Common myeloid progenitor, CD34-positive (primary cell): ENCODE measurements around the gene PACS1.
A peak's percentile ranks its signal among the peaks of the same experiment; 100 is the strongest.

Experiments
- CTCF ChIA-PET: fragments of 350-600 bp; sonication (Branson Sonifier 250); formaldehyde crosslinking; loops from one replicate; lab custom pipeline; 2021; ENCODE audit warnings: antibody characterized with exemption; lab: Charles Lee
- POLR2A ChIA-PET: fragments of 350-600 bp; sonication (Branson Sonifier 250); formaldehyde crosslinking; loops from one replicate; lab custom pipeline; 2021; ENCODE audit warnings: antibody characterized with exemption; lab: Charles Lee
- DNase-seq, 3 donors: peaks; one replicate each; pipeline versions ENCODE4 v3.0.0 to v3.0.0-alpha.2; 2013
- H3K27ac ChIP-seq, 2 experiments: 1 replicate in 1 of 2; 2 replicates in 1 of 2; pipeline ENCODE4 v1.7.0; 2013; ENCODE audit warnings: inconsistent platforms in 2 of 2, low read length in 2 of 2, mild to moderate bottlenecking in 2 of 2, low read depth in 1 of 2, moderate library complexity in 1 of 2; ENCODE audit not compliant: severe bottlenecking in 2 of 2, insufficient read depth in 1 of 2, poor library complexity in 1 of 2
- H3K27me3 ChIP-seq, 5 experiments: replicated peaks in 2 of 5; 1 replicate in 3 of 5; 2 replicates in 2 of 5; pipeline versions ENCODE4 v1.6.1 to v1.7.0; 2013; ENCODE audit warnings: low read length in 4 of 5, mild to moderate bottlenecking in 2 of 5, moderate library complexity in 2 of 5, inconsistent platforms in 1 of 5; ENCODE audit not compliant: insufficient read depth in 5 of 5, control insufficient read depth in 4 of 5
- H3K36me3 ChIP-seq, 4 experiments: 1 replicate in 2 of 4; 2 replicates in 2 of 4; pipeline versions ENCODE4 v1.6.1 to v1.7.0; 2013; ENCODE audit warnings: low read length in 3 of 4, control low read depth in 1 of 4, mild to moderate bottlenecking in 1 of 4; ENCODE audit not compliant: control insufficient read depth in 4 of 4, insufficient read depth in 4 of 4
- H3K4me1 ChIP-seq, 4 experiments: 1 replicate in 3 of 4; 2 replicates in 1 of 4; pipeline versions ENCODE4 v1.6.1 to v1.7.1; 2013; ENCODE audit warnings: low read length in 3 of 4, mild to moderate bottlenecking in 3 of 4, control low read depth in 1 of 4, inconsistent platforms in 1 of 4, moderate library complexity in 1 of 4; ENCODE audit not compliant: control insufficient read depth in 4 of 4, insufficient read depth in 4 of 4; ENCODE audit errors: control extremely low read depth in 1 of 4
- H3K4me3 ChIP-seq, 7 experiments: 1 replicate in 4 of 7; 2 replicates in 3 of 7; pipeline versions ENCODE4 v1.5.1 to v1.7.0; 2013; ENCODE audit warnings: mild to moderate bottlenecking in 7 of 7, low read length in 6 of 7, moderate library complexity in 6 of 7, inconsistent platforms in 2 of 7, low read depth in 2 of 7, control low read depth in 1 of 7; ENCODE audit not compliant: insufficient read depth in 4 of 7, control insufficient read depth in 1 of 7; ENCODE audit errors: extremely low read depth in 1 of 7
- H3K9me3 ChIP-seq, 5 experiments: 1 replicate in 4 of 5; 2 replicates in 1 of 5; pipeline versions ENCODE4 v1.6.1 to v1.7.1; 2013; ENCODE audit warnings: low read length in 4 of 5, mild to moderate bottlenecking in 2 of 5, inconsistent platforms in 1 of 5, low read depth in 1 of 5, moderate library complexity in 1 of 5; ENCODE audit not compliant: control insufficient read depth in 4 of 5, insufficient read depth in 2 of 5; ENCODE audit errors: control extremely low read depth in 1 of 5
- WGBS: methylation state at CpG from one replicate; pipeline ENCODE4 v1.1.5; 2013; ENCODE audit not compliant: insufficient coverage; 5-methylcytosine and 5-hydroxymethylcytosine counted together

The PACS1 gene

GRCh38 chr11:66221726-66222236, 151.7 kb downstream of the PACS1 start:
- no peaks in the 10 kb centered on the region for H3K27me3 ChIP-seq
- H3K4me3 ChIP-seq, result no peak overlapping the region
- H3K36me3 ChIP-seq, result peaks cover 11 to 70% (median 35%) of the 10 kb centered on the region in 4 experiments
- no peaks in the 10 kb centered on the region for H3K9me3 ChIP-seq
- peak overlapping the region in 1 of 2 experiments; percentile 63 for H3K27ac ChIP-seq
- peaks cover 0 to 8% (median 2%) of the 10 kb centered on the region in 4 experiments for H3K4me1 ChIP-seq
- 99% methylated on average over 6 of the region's 9 CpGs for WGBS
- peak in 2 of 3 donors; percentile 7 for DNase-seq
- CTCF ChIA-PET, result interaction anchor here (0.7 to 8.0 kb wide), 9 partner anchors 8 to 153 kb away, joined by 3 to 100 read pairs (median 4); partner anchors contain the start of gene YIF1A
- POLR2A ChIA-PET, result interaction anchor here (0.5 kb wide), 2 partner anchors 233 to 367 kb away, joined by 3 to 4 read pairs; no protein-coding TSS in a partner anchor

DNA sequence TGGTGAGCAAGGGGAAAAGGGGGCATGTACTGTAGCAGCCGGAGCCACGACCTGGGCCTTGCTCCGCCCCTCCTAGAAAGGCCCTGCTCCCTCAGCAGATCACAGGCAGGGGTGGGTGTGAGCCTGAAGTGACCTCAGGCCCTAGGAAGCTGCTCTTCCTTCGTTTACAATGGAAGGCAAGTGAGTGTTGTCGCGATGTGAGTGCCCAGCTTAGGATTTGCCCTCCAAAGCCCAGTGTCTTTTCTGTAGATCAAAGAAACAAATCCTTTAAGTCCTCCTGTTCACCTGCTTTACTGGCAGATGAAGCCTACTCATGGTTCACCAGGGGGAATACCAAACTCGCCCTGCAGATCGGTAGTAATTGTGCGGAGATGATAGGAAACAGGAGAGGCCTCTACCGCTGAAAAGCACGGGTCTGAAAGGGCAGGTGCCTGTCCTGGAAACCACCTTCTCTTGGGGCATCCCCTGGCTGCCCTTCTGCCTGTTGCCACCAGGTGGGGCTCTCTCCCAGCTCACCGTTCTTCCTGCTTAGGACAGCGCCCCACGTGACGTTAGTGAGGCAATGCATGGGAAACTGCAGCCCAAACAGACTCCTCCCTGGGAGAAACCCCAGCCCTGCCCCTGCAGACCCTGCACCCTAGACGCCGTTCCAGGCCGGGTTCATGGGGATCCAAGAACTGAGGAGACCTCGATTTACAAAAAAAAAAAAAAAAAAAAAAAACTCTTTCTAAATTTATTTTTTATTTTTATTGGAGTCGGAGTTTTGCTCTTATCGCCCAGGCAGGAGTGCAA, 152.5 kb downstream of the PACS1 start:
- DNase-seq, result peak; percentile 91 to 98 (median 96)
- peaks cover 0 to 8% (median 2%) of the 10 kb centered on the region in 4 experiments for H3K4me1 ChIP-seq
- no peaks in the 10 kb centered on the region for H3K27me3 ChIP-seq
- ChIA-PET POLR2A (interaction anchor here (0.8 kb wide), 1 partner anchor 14 kb away, joined by 3 read pairs; no protein-coding TSS in a partner anchor), CTCF (interaction anchor here (0.6 to 8.0 kb wide), 12 partner anchors 9 to 154 kb away, joined by 3 to 100 read pairs (median 4); partner anchors contain the start of gene YIF1A)
- H3K36me3 ChIP-seq, result peaks cover 6 to 69% (median 36%) of the 10 kb centered on the region in 4 experiments
- H3K27ac ChIP-seq, result peak overlapping the region; percentile 63 to 64
- WGBS, result 37% methylated on average over 13 of the region's 21 CpGs
- no peaks in the 10 kb centered on the region for H3K9me3 ChIP-seq
- no peak overlapping the region for H3K4me3 ChIP-seq

DNA sequence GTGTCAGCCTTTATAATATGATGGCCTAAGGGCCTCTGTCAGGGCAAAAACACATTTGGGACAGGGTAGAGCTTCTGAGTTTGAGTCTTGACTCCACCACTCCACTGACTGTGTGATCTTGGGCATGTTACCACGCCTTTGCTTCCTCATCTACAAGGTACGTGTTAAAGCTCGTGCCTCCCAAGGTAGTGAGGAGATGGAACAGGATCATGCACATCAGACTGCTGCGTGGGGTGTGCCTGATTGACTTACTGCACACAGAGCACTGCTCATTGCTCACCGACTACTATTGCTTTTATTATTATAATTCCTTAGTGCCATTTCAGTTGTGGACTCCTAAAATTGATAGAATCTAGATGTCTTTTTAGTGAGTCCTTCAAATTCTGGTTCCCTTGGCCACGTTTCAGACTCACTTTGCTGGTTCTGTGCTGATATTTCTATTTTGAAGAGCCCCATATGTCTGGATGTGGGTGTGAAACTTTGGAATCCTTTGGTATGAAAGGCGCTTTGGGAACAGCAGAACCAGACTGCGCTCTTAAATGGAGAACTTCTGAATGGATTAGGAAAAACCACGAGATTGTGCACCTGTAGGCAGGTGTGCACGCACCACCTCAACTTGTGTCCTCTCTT, 154.3 kb downstream of the PACS1 start:
- WGBS, result 100% methylated on average over 8 of the region's 10 CpGs
- no peak overlapping the region for H3K27ac ChIP-seq
- H3K4me3 ChIP-seq, result no peak overlapping the region
- peaks cover 0 to 2% (median 0%) of the 10 kb centered on the region in 4 experiments for H3K4me1 ChIP-seq
- H3K9me3 ChIP-seq, result no peaks in the 10 kb centered on the region
- POLR2A ChIA-PET, result no interaction called here
- no peak for DNase-seq
- H3K36me3 ChIP-seq, result peaks cover 10 to 66% (median 30%) of the 10 kb centered on the region in 4 experiments
- CTCF ChIA-PET, result interaction anchor here (1.3 to 8.0 kb wide), 3 partner anchors 13 to 60 kb away, joined by 5 to 100 read pairs (median 5); partner anchors contain the start of gene YIF1A
- H3K27me3 ChIP-seq, result no peaks in the 10 kb centered on the region

GRCh38 chr11:66225066-66225465, 155.0 kb downstream of the PACS1 start:
- CTCF ChIA-PET, result interaction anchor here (0.7 to 8.0 kb wide), 5 partner anchors 12 to 59 kb away, joined by 3 to 100 read pairs (median 5); partner anchors contain the start of gene YIF1A
- Histone ChIP-seq H3K27me3 (no peaks in the 10 kb centered on the region), H3K9me3 (no peaks in the 10 kb centered on the region), H3K4me3 (no peak overlapping the region), H3K36me3 (peaks cover 10 to 61% (median 26%) of the 10 kb centered on the region in 4 experiments), H3K27ac (no peak overlapping the region), H3K4me1 (peaks cover 0 to 2% (median 0%) of the 10 kb centered on the region in 4 experiments)
- 100% methylated on average over 2 of the region's 2 CpGs for WGBS
- DNase-seq, result no peak
- POLR2A ChIA-PET, result no interaction called here

DNA sequence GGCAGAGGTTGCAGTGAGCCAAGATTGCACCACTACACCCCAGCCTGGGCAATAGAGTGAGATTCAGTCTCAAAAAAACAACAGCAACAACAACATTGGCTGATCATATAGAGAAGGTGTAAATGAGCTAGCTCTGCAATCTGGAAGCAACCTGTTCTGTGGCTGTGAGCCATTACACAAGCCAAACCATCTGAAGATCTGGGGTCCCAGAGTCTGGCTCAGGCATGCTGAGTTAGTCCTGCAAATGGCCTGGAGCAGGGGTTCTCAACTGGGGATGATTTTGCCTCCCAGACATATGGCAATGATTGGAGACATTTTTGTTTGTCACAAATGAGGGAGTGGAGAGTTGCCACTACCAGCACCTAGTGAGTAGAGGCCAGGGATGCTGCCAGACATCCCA, 156.0 kb downstream of the PACS1 start:
- DNase-seq, result no peak
- ChIA-PET CTCF (interaction anchor here (1.4 to 8.0 kb wide), 4 partner anchors 11 to 58 kb away, joined by 4 to 100 read pairs (median 5); partner anchors contain the start of gene YIF1A), POLR2A (no interaction called here)
- peaks cover 0 to 2% (median 0%) of the 10 kb centered on the region in 4 experiments for H3K4me1 ChIP-seq
- H3K27ac ChIP-seq, result no peak overlapping the region
- no peaks in the 10 kb centered on the region for H3K27me3 ChIP-seq
- H3K36me3 ChIP-seq, result peaks cover 12 to 61% (median 26%) of the 10 kb centered on the region in 4 experiments
- H3K4me3 ChIP-seq, result no peak overlapping the region
- no peaks in the 10 kb centered on the region for H3K9me3 ChIP-seq

- Histone ChIP-seq H3K27ac (no peak overlapping the region), H3K27me3 (no peaks in the 10 kb centered on the region), H3K36me3 (peaks cover 14 to 69% (median 38%) of the 10 kb centered on the region in 4 experiments), H3K9me3 (no peaks in the 10 kb centered on the region), H3K4me1 (peaks cover 0 to 2% (median 0%) of the 10 kb centered on the region in 4 experiments), H3K4me3 (no peak overlapping the region)
- ChIA-PET POLR2A (no interaction called here), CTCF (interaction anchor here (1.6 kb wide), 1 partner anchor 55 kb away, joined by 3 read pairs; no protein-coding TSS in a partner anchor)
- no peak for DNase-seq
- 100% methylated on average over 5 of the region's 5 CpGs for WGBS
Measured at GRCh38 chr11:66227700-66228099, 157.6 kb downstream of the PACS1 start.
